ENCODE measurements around the gene FA2H.
"Not testable (repeated sequence)": the region's sequence is repeated elsewhere in the genome, so short reads cannot be mapped to it uniquely, and the experiment has no call there.

FA2H gene

DNA sequence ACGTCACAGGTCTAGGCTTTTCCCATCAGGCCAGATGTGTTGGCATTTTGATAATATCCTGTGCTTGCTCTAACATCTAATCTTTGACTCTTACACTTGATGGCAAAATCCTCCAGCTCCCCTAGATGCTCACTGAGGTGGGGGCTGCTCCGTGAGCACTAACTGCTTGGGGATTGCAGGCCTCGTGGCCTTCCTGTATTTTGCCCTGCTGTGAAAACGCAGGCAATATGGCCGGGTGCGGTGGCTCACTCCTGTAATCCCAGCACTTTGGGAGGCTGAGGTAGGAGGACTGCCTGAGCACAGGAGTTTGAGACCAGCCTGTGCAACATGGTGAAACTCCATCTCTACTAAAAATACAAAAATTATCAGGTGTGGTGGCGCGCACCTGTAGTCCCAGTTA lies 64.2 kb downstream of the FA2H start:
- Mint-ChIP-seq H3K4me1 (ENCODE audit: low read depth) (peaks cover 6% of the 10 kb centered on the region), H3K9me3 (no peaks in the 10 kb centered on the region), H3K27me3 (no peaks in the 10 kb centered on the region), H3K36me3 (ENCODE audit: low read depth) (no peaks in the 10 kb centered on the region), H3K27ac (no peak overlapping the region), H3K4me3 (no peak overlapping the region)

DNA sequence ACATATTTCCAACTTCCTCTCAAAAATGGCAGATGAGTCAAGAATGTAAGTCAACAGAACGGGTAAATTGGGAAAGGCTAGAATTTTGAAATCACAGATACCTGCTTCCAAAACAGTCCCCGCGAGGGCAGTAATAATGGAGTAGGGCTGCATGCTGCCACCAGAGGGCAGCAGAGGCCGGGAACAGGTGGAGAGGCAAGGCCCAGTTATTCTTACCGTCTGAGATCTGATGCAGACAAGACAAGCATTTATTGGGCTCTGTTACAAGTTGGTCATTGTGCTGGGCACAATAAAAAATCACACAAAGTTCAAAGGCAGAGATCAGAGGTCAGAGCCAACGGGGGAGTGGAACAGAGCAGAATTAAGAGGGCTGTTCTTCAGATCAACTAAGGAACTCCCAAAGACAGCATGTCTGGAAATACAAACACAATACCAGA lies 65.2 kb downstream of the FA2H start:
- no peaks in the 10 kb centered on the region for H3K36me3 Mint-ChIP-seq (ENCODE audit: low read depth)
- H3K9me3 Mint-ChIP-seq: no peaks in the 10 kb centered on the region
- H3K27me3 Mint-ChIP-seq: no peaks in the 10 kb centered on the region
- no peak overlapping the region for H3K27ac Mint-ChIP-seq
- peaks cover 6% of the 10 kb centered on the region for H3K4me1 Mint-ChIP-seq (ENCODE audit: low read depth)
- no peak overlapping the region for H3K4me3 Mint-ChIP-seq

DNA sequence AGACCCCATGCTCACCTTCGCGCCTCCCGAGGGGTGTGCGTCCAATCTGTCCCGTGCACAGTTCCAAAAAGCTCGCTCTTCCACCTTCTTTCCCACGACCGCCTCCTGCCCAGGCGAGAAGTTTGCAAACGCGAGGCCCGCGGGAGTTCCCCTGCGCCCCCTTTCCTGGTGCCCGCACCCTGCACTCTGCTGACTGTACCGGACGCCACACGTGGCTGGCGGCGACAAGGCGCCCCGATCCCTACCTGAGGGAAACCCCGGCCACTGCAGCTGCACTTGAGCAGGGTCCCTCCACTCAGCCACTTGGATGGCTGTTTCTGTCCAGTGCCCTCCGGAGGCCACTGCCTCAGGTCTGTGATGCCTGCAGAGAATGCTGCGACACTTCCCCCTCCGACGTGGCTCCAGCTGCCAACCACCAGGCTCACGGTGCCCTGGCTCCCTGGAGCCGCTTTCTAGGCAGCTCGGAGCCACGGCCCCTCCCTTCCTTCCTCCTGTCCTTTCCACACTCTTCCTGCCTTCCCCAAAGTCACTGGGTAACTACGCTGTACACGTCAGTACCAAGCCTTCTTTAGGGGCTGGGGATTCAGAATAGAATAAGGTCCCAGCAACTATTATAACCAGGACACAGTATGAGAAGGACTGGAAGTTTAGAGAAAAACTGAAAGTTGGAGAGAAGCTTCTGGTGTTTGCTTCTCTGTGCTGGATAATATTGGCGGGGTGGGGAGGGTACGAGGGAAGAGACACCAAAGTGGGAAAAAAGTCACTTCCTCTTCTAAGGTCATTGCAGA lies 74.0 kb downstream of the FA2H start, which contains the start of gene MLKL:
TSS of gene MLKL (minus strand) at position 425 of the 788 bp plus-strand sequence. CDS start 5,105 bp downstream, outside the sequence.
- H3K27ac Mint-ChIP-seq: peak within 1 kb of the TSS; percentile 100
- H3K36me3 Mint-ChIP-seq (ENCODE audit: low read depth): peaks cover 26% of the 10 kb centered on the region
- H3K27me3 Mint-ChIP-seq: no peaks in the 10 kb centered on the region
- peak within 1 kb of the TSS; percentile 100 for H3K4me3 Mint-ChIP-seq
- H3K9me3 Mint-ChIP-seq: no peaks in the 10 kb centered on the region
- peaks cover 61% of the 10 kb centered on the region for H3K4me1 Mint-ChIP-seq (ENCODE audit: low read depth)

DNA sequence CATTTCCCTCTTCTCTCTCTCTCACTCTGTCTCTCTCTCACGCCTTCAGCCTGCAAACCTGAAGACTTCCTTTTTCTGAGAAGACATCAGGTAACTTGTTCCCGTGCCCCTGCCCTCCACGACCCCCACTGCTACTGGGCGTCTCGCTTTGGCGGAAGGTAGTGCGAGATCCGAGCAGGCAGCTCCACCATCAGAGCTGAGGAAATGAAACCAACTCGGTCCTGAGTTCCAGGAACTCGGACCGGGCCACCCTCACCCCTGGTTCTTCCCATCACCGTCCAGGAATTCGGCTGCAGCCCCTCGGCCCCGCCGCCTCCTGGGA lies 74.5 kb downstream of the FA2H start:
- H3K27me3 Mint-ChIP-seq: no peaks in the 10 kb centered on the region
- peak overlapping the region; percentile 100 for H3K4me3 Mint-ChIP-seq
- peak overlapping the region; percentile 100 for H3K27ac Mint-ChIP-seq
- H3K36me3 Mint-ChIP-seq (ENCODE audit: low read depth): peaks cover 31% of the 10 kb centered on the region
- H3K4me1 Mint-ChIP-seq (ENCODE audit: low read depth): peaks cover 66% of the 10 kb centered on the region
- H3K9me3 Mint-ChIP-seq: no peaks in the 10 kb centered on the region

DNA sequence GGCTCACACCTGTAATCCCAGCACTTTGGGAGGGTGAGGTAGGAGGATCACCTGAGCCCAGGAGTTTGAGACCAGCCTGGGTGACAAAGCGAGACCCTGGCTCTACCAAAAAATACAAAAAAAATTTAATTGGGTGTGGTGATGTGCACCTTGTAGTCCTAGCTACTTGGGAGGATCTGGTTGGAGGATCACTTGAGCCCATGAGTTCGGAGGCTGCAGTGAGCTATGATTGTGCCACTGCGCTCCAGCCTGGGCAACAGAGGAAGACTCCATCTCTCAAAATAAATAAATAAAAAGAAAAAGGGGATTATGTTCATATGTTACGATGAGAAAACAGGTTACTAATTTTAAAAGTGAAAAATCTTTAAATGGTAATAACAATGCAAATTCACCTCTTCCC lies 75.0 kb downstream of the FA2H start:
- peak overlapping the region; percentile 74 for H3K27ac Mint-ChIP-seq

DNA sequence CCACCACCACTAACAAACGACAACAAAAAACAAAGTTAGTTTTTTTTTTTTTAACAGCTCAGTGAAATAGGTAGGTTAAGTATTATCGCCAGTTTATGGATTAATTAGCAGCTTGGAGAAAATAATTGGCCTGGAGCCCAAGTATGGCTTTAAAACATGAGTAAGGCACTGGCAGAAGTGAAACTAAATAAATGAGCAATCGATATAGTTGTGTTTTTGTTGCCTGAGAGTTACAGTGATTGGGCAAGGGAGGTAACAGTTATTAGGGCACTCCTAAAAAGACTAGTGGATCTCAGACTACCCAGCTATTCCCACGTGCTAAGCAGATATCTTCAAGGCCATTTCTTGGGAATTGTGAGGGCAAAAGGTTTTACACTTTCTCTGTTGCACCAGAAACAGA lies 76.4 kb downstream of the FA2H start:
- Mint-ChIP-seq H3K27me3 (no peaks in the 10 kb centered on the region), H3K4me1 (ENCODE audit: low read depth) (peaks cover 66% of the 10 kb centered on the region), H3K9me3 (no peaks in the 10 kb centered on the region), H3K4me3 (peak overlapping the region; percentile 100), H3K27ac (peak overlapping the region; percentile 52), H3K36me3 (ENCODE audit: low read depth) (peaks cover 40% of the 10 kb centered on the region)

More for the DNA sequence above, 75.0 kb downstream of the FA2H start:
- Mint-ChIP-seq H3K9me3 (no peaks in the 10 kb centered on the region), H3K36me3 (ENCODE audit: low read depth) (peaks cover 33% of the 10 kb centered on the region), H3K27me3 (no peaks in the 10 kb centered on the region), H3K4me3 (peak overlapping the region; percentile 100), H3K4me1 (ENCODE audit: low read depth) (peaks cover 66% of the 10 kb centered on the region)

DNA sequence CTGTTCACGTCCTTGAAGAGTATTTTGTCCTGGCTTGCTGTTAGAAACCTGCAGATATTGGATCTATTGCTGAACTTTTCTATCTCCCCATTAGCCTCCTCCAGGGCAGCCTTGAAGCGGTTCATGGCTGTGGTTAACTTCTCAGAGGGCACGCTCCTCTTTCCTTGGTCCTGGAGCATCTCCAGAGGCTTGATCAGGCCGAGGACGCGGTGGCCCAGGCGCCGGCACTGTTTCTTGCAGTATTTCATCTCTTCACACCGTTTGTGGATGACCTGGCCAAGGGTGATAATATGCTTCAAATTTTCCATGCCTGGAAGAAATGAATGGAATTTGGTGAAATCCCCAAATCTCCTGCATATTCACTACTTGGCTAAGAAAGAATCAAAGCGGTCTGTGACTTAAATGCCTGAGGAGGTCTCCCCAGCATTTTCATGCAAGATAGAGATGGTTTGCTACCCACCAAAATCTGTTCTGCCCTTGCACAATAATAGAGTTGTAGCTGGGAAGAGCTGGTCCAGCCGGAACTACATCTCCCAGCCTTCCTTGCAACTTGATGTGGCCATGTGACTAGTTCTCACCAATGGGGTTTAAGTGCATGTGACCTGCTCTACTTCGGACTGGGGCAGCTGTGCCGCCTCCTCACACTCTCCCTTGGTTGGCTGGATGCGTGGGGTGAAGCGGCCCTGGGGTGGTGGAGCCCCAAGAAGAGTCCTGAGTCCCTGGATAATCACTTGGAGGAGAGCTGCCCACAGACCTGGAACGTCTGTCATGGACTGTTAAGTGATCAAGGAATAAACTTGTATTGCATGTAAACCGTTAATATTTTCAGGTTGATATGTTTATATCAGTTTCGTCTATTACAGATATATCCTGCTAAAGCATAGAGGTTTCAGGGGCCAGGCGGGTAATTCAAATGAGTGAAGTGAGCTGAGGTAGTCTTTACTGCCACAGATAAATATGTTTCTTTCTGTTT lies 78.9 kb downstream of the FA2H start:
- Mint-ChIP-seq H3K4me1 (ENCODE audit: low read depth) (peaks cover 50% of the 10 kb centered on the region), H3K27ac (no peak overlapping the region), H3K9me3 (no peaks in the 10 kb centered on the region)

DNA sequence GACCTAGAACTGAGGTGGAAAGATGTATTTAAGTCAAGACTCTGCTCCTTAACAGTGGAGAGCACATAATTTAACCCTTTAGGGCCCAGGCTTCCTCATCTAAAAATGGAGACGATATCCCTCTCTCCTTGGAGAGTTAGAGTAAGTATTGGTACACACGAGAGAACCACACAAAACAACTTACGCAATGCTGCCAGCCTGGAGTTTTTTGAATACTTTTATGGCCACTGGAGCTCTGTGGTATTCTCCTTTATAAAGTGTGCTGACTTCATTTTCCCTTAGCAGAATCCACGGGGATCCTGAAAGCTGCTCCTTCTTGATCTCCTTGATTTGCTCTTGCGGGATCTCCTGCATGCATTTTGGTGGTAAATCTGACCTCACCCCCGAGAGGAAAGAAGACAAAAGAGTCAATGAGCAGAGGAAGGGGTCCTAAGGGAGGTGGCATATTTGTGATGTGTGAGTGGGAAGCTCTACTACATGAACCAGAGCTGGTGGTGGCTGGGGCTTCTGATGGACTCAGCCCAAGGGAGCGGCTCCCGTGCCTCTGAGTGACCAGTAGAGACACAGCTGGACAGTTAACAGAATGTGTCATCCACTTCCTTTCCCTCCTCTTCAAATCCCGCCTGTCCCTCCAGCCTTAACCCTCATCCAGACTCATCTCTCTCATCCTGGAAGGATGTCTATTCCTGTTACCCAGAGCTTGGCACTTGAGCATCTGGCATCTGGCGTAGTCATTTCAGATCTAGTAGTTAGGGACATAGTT lies 83.3 kb downstream of the FA2H start:
- no peaks in the 10 kb centered on the region for H3K9me3 Mint-ChIP-seq
- H3K27ac Mint-ChIP-seq: no peak overlapping the region
- H3K4me3 Mint-ChIP-seq: no peak overlapping the region
- H3K27me3 Mint-ChIP-seq: no peaks in the 10 kb centered on the region
- peaks cover 77% of the 10 kb centered on the region for H3K36me3 Mint-ChIP-seq (ENCODE audit: low read depth)
- H3K4me1 Mint-ChIP-seq (ENCODE audit: low read depth): peaks cover 12% of the 10 kb centered on the region

More for the DNA sequence above, 78.9 kb downstream of the FA2H start:
- peaks cover 62% of the 10 kb centered on the region for H3K36me3 Mint-ChIP-seq (ENCODE audit: low read depth)
- no peaks in the 10 kb centered on the region for H3K27me3 Mint-ChIP-seq
- peak overlapping the region; percentile 54 for H3K4me3 Mint-ChIP-seq

DNA sequence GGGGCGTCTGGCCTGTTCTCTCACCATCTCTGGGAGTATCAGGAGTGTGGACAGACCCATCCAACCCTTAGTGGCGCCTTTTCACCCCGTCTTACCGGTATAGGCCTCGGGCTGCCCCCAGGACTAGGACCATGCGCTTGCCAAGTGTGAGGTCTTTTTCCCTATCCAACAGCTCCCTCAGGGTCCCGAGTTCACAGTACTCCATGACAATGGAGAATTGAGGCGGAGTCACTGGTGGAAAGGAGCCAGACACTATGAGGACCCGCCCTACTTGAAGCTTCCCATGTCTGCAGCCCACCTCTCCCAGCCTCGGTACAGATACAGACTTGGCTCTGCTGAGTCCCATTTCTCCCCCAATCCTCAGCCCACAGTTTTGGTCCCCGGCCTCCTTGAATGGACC lies 92.1 kb downstream of the FA2H start:
- Mint-ChIP-seq H3K9me3 (no peaks in the 10 kb centered on the region), H3K36me3 (ENCODE audit: low read depth) (peaks cover 56% of the 10 kb centered on the region), H3K27ac (peak overlapping the region; percentile 58), H3K4me3 (no peak overlapping the region), H3K27me3 (no peaks in the 10 kb centered on the region), H3K4me1 (ENCODE audit: low read depth) (peaks cover 4% of the 10 kb centered on the region)

DNA sequence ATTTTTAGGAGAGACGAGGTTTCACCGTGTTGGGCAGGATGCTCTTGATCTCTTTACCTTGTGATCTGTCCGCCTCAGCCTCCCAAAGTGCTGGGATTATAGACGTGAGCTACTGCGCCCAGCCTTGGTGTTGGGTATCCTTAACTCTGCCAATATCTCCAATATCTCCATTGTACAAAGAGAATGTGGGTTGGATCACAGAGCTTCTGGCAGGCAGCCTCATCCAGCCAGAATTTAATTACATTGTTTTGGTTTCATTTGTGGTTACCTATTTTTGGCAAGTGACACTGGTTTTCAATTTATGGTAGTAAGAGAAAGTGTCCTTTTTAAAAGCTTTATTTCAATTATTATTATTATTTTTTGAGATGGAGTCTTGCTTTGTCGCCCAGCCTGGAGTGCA lies 93.9 kb downstream of the FA2H start:
- Mint-ChIP-seq H3K27ac (no peak overlapping the region), H3K27me3 (no peaks in the 10 kb centered on the region), H3K4me3 (no peak overlapping the region), H3K4me1 (ENCODE audit: low read depth) (peaks cover 4% of the 10 kb centered on the region), H3K36me3 (ENCODE audit: low read depth) (peaks cover 53% of the 10 kb centered on the region), H3K9me3 (no peaks in the 10 kb centered on the region)

DNA sequence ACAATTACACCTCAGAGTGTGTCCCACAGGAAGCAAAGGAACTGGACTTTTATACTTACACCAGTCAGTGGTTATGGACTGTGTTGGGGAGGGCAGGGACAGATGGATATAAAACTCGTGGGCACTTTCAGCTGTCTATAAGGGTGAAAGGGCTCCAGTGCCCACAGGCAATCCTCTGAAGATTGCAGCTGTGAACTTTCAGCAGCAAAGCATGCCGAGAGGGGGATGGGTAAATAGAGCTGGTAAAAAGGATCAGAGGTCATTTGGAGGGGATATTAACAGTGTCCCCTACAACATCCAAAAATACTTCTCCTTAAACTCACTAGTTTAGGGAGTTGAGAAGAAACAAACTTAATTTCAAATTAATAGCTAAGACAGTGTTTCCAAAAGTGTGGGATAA lies 94.6 kb downstream of the FA2H start:
- Mint-ChIP-seq H3K27ac (no peak overlapping the region), H3K9me3 (no peaks in the 10 kb centered on the region), H3K4me1 (ENCODE audit: low read depth) (peaks cover 4% of the 10 kb centered on the region), H3K4me3 (no peak overlapping the region), H3K27me3 (no peaks in the 10 kb centered on the region), H3K36me3 (ENCODE audit: low read depth) (peaks cover 53% of the 10 kb centered on the region)

DNA sequence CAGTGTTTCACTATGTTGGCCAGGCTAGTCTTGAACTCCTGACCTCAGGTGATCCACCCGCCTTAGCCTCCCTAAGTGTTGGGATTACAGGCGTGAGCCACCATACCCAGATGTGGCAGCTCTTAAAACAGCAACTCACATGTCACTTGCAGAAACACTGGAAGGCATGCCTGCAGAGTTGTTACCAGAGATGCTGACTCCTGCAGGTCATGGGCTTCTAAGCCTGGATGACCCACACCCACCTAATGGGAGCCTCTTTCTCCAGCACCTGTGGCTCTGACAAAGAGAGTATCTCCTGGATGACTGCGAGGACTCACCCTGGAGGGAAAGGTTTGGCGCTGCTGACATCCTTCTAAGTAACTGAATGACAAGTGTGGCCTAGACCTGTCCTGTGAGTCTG lies 96.8 kb downstream of the FA2H start:
- Mint-ChIP-seq H3K4me3 (no peak overlapping the region), H3K36me3 (ENCODE audit: low read depth) (peaks cover 57% of the 10 kb centered on the region), H3K27me3 (no peaks in the 10 kb centered on the region)

DNA sequence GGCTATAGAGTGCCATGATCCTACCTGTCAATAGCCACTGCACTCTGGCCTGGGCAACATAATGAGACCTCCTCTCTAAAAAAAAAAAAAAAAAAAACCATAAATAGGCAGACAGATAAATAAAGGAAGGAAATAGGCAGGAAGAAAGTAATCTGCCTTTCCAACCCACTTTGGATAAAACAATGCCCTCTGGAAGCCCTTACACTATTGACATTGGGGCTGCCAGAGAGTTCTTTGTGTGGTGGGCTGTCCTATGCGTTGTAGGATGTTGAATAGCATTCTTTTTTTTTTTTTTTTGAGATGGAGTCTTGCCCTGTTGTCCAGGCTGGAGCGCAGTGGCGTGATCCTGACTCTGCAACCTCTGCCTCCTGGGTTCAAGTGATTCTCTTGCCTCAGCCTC lies 100.7 kb downstream of the FA2H start:
- H3K4me3 Mint-ChIP-seq: no peak overlapping the region
- no peaks in the 10 kb centered on the region for H3K9me3 Mint-ChIP-seq
- H3K27ac Mint-ChIP-seq: no peak overlapping the region
- no peaks in the 10 kb centered on the region for H3K4me1 Mint-ChIP-seq (ENCODE audit: low read depth)
- peaks cover 51% of the 10 kb centered on the region for H3K36me3 Mint-ChIP-seq (ENCODE audit: low read depth)
- no peaks in the 10 kb centered on the region for H3K27me3 Mint-ChIP-seq

More for the DNA sequence above, 96.8 kb downstream of the FA2H start:
- no peaks in the 10 kb centered on the region for H3K4me1 Mint-ChIP-seq (ENCODE audit: low read depth)
- no peaks in the 10 kb centered on the region for H3K9me3 Mint-ChIP-seq
- H3K27ac Mint-ChIP-seq: no peak overlapping the region

DNA sequence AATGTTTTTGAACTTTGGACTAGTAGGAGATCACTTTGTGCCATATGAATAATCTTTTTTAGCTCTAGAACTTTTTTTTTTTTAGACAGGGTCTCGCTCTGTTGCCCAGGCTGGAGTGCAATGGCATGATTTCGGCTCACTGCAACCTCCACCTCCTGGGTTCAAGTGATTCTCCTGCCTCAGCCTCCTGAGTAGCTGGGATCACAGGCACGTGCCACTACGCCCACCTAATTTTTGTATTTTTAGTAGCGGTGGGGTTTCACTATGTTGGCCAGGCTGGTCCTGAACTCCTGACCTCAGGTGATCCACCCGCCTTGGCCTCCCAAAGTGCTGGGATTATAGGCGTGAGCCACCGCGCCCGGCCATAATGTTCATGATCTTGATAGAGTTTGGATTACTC lies 105.7 kb downstream of the FA2H start:
- Mint-ChIP-seq H3K36me3 (ENCODE audit: low read depth) (peaks cover 36% of the 10 kb centered on the region), H3K4me1 (ENCODE audit: low read depth) (peaks cover 32% of the 10 kb centered on the region)
- not testable (repeated sequence) for H3K27ac Mint-ChIP-seq, H3K27me3 Mint-ChIP-seq, H3K4me3 Mint-ChIP-seq, H3K9me3 Mint-ChIP-seq

Data from stimulated activated naive CD8-positive, alpha-beta T cell treated with anti-CD3 and anti-CD28 coated beads, Interleukin-15, Interleukin-2, amounts not matched to agents 100 ng/mL and 50 ng/mL, for 24 hours (primary cell).